ENCODE measurements around the gene TREML1.

TREML1 gene

GRCh38 chr6:41177695-41178094, 23.5 kb upstream of the TREML1 start:
- DNase-seq = no peak

- no peak for DNase-seq
Observed at GRCh38 chr6:41177287-41177686, 23.1 kb upstream of the TREML1 start.

GRCh38 chr6:41176189-41176588, 22.0 kb upstream of the TREML1 start:
- no peak for DNase-seq

- DNase-seq = no peak
Observed at GRCh38 chr6:41175084-41175483, 20.9 kb upstream of the TREML1 start.

- DNase-seq = peak in 2 of 4 experiments; percentile 20 to 36
Observed at GRCh38 chr6:41174610-41175009, 20.5 kb upstream of the TREML1 start.

- no peak for DNase-seq
Observed at GRCh38 chr6:41171908-41172307, 17.8 kb upstream of the TREML1 start.

GRCh38 chr6:41170547-41171160, 16.5 kb upstream of the TREML1 start:
- DNase-seq = no peak

GRCh38 chr6:41167173-41167963, 13.2 kb upstream of the TREML1 start:
- peak; percentile 34 to 77 (median 62) for DNase-seq

- DNase-seq = no peak
Observed at GRCh38 chr6:41164551-41165120, 10.5 kb upstream of the TREML1 start.

- no peak for DNase-seq
Observed at GRCh38 chr6:41163419-41163717, 9.2 kb upstream of the TREML1 start.

- DNase-seq = peak; percentile 72 to 90 (median 87)
Observed at GRCh38 chr6:41162687-41163418, 8.7 kb upstream of the TREML1 start, which contains the start of gene TREM2. TREM2 (minus strand) TSS chr6:41163116; CDS start chr6:41163082, 34 bp downstream.

- DNase-seq = peak; percentile 73 to 87 (median 85)
Observed at GRCh38 chr6:41161851-41162552, 7.9 kb upstream of the TREML1 start.

- DNase-seq = no peak
Observed at GRCh38 chr6:41161380-41161779, 7.2 kb upstream of the TREML1 start.

GRCh38 chr6:41160933-41161332, 6.8 kb upstream of the TREML1 start:
- no peak for DNase-seq

- DNase-seq = no peak
Observed at GRCh38 chr6:41159415-41160082, 5.4 kb upstream of the TREML1 start.

- peak; percentile 86 to 94 (median 91) for DNase-seq
Observed at GRCh38 chr6:41157323-41157722, 3.2 kb upstream of the TREML1 start.

- no peak for DNase-seq
Observed at GRCh38 chr6:41156771-41157170, 2.6 kb upstream of the TREML1 start.

GRCh38 chr6:41156001-41156400, 1.9 kb upstream of the TREML1 start:
- DNase-seq = no peak

- no peak for DNase-seq
Observed at GRCh38 chr6:41155132-41155805, 1.1 kb upstream of the TREML1 start.

- DNase-seq = no peak
Observed at GRCh38 chr6:41153451-41153850, 696 bp downstream of the TREML1 start.

- no peak for DNase-seq
Observed at GRCh38 chr6:41150671-41151070, 3.5 kb downstream of the TREML1 start.
